ENCODE data around the gene ABCA5. TPM values are rescaled to one million over a fixed set of nuclear protein-coding genes. Genes with fewer than 3 reads are reported as not detected.

ABCA5 gene
- polyA plus RNA-seq, 1 experiment: 8.1 TPM

Small RNAs within 50 kb of the gene (small RNA-seq; reads per million reads assigned to genes)
- gene RF00561 (ENCODE audit: insufficient read length, low read depth) (not detected), gene SNRPGP4 (ENCODE audit: insufficient read length, low read depth) (not detected)

Other genes starting within 250 kb of the ABCA5 start
- gene ABCA6, start 185.2 kb downstream of the ABCA5 start, polyA plus RNA-seq (2011; rRNA removed): 0.36 and 0.41 TPM in 2 replicates
- gene ABCA10, start 98.3 kb downstream of the ABCA5 start, polyA plus RNA-seq (2011; rRNA removed): 0.31 and 0.58 TPM in 2 replicates
- gene MAP2K6, start 87.6 kb upstream of the ABCA5 start, polyA plus RNA-seq (2011; rRNA removed): 8.8 and 10.9 TPM in 2 replicates